Kidney tubule cell (primary cell): ENCODE measurements around the gene FOXP4.

ENCODE experiments used
- DNase-seq: peaks from one replicate; pipeline ENCODE4 v3.0.0-alpha.2; 2018; ENCODE audit warnings: low spot score

Gene FOXP4

GRCh38 chr6:41625442-41625841, 79.3 kb downstream of the FOXP4 start:
- DNase-seq = no peak

GRCh38 chr6:41626022-41626421, 79.8 kb downstream of the FOXP4 start:
- DNase-seq = no peak

- no peak for DNase-seq
Observed at GRCh38 chr6:41626917-41627316, 80.7 kb downstream of the FOXP4 start.

- no peak for DNase-seq
Observed at GRCh38 chr6:41629128-41629527, 82.9 kb downstream of the FOXP4 start.

GRCh38 chr6:41630069-41630468, 83.9 kb downstream of the FOXP4 start:
- DNase-seq = no peak

GRCh38 chr6:41630946-41631345, 84.8 kb downstream of the FOXP4 start:
- DNase-seq = no peak

GRCh38 chr6:41633056-41633634, 87.0 kb downstream of the FOXP4 start:
- DNase-seq = no peak

GRCh38 chr6:41634657-41635056, 88.5 kb downstream of the FOXP4 start:
- DNase-seq = no peak

GRCh38 chr6:41635365-41635764, 89.2 kb downstream of the FOXP4 start:
- DNase-seq = no peak

- peak; percentile 85 for DNase-seq
Observed at GRCh38 chr6:41636833-41637193, 90.6 kb downstream of the FOXP4 start.

- DNase-seq = peak; percentile 31
Observed at GRCh38 chr6:41637194-41638001, 91.2 kb downstream of the FOXP4 start.

- peak; percentile 7 for DNase-seq
Observed at GRCh38 chr6:41638002-41638934, 92.1 kb downstream of the FOXP4 start, which contains the start of gene MDFI. Gene MDFI (plus strand): TSS chr6:41638468. CDS start chr6:41638750, 282 bp downstream.

- DNase-seq = no peak
Observed at GRCh38 chr6:41638935-41639808, 93.0 kb downstream of the FOXP4 start.

GRCh38 chr6:41639809-41640371, 93.7 kb downstream of the FOXP4 start:
- no peak for DNase-seq

- DNase-seq = no peak
Observed at GRCh38 chr6:41640426-41640825, 94.2 kb downstream of the FOXP4 start.

- no peak for DNase-seq
Observed at GRCh38 chr6:41641352-41641925, 95.3 kb downstream of the FOXP4 start.

GRCh38 chr6:41642090-41642959, 96.1 kb downstream of the FOXP4 start:
- peak; percentile 45 for DNase-seq

- DNase-seq = no peak
Observed at GRCh38 chr6:41642960-41643898, 97.0 kb downstream of the FOXP4 start.

- no peak for DNase-seq
Observed at GRCh38 chr6:41643899-41644269, 97.7 kb downstream of the FOXP4 start.
